Activated CD4-positive, alpha-beta T cell treated with anti-CD3 and anti-CD28 coated beads, Interleukin-2, amount 50 U/mL, for 16 hours (primary cell): ENCODE data around the gene B3GALNT2.
"Not testable (repeated sequence)": the region's sequence is repeated elsewhere in the genome, so short reads cannot be mapped to it uniquely, and the experiment has no call there.

Experiments
- DNase-seq: peaks from one replicate; pipeline ENCODE4 v3.0.0-alpha.2; 2020

The B3GALNT2 gene

GRCh38 chr1:235504122-235504493 is at the start of gene B3GALNT2:
Gene B3GALNT2, minus strand, starts transcription at chr1:235504452. Its CDS starts 200 bp downstream, at chr1:235504252.
- no peak for DNase-seq

- DNase-seq: no peak
These were observed 48.9 kb upstream of the B3GALNT2 start for GRCh38 chr1:235553112-235553551.

- no peak for DNase-seq
These were observed 48.0 kb upstream of the B3GALNT2 start for GRCh38 chr1:235552146-235552716.

GRCh38 chr1:235549351-235550139 is 45.3 kb upstream of the B3GALNT2 start:
- no peak for DNase-seq

GRCh38 chr1:235546369-235547155 is 42.3 kb upstream of the B3GALNT2 start:
- DNase-seq: not testable (repeated sequence)

- no peak for DNase-seq
These were observed 41.2 kb upstream of the B3GALNT2 start for GRCh38 chr1:235545292-235545930.

- not testable (repeated sequence) for DNase-seq
These were observed 38.6 kb upstream of the B3GALNT2 start for GRCh38 chr1:235542845-235543244.

GRCh38 chr1:235533476-235534168 is 29.4 kb upstream of the B3GALNT2 start:
- DNase-seq: no peak

GRCh38 chr1:235532360-235532759 is 28.1 kb upstream of the B3GALNT2 start:
- no peak for DNase-seq

- no peak for DNase-seq
These were observed 23.1 kb upstream of the B3GALNT2 start for GRCh38 chr1:235527196-235527814.

GRCh38 chr1:235525314-235525713 is 21.1 kb upstream of the B3GALNT2 start:
- no peak for DNase-seq

- no peak for DNase-seq
These were observed 12.7 kb upstream of the B3GALNT2 start for GRCh38 chr1:235516862-235517446.

- DNase-seq: no peak
These were observed 11.7 kb upstream of the B3GALNT2 start for GRCh38 chr1:235515844-235516512.

- peak; percentile 58 for DNase-seq
These were observed 9.5 kb upstream of the B3GALNT2 start for GRCh38 chr1:235513495-235514366.

GRCh38 chr1:235511470-235512240 is 7.4 kb upstream of the B3GALNT2 start:
- no peak for DNase-seq

GRCh38 chr1:235510823-235511222 is 6.6 kb upstream of the B3GALNT2 start:
- DNase-seq: no peak

- DNase-seq: no peak
These were observed 3.4 kb upstream of the B3GALNT2 start for GRCh38 chr1:235507623-235508022.

- peak; percentile 99 for DNase-seq
These were observed 406 bp upstream of the B3GALNT2 start for GRCh38 chr1:235504494-235505222.
